ENCODE data around the gene MCM3AP. TPM values are rescaled to one million over a fixed set of nuclear protein-coding genes. Genes with fewer than 3 reads are reported as not detected.

MCM3AP gene
- total and polyA plus RNA-seq, 9 of the 15 experiments (the other 6 are each of a cell fraction or from before 2014, with no cell fraction given): 6.5 to 179 (median 69.6) TPM

GRCh38 chr21:46318464-46318845, 33.0 kb upstream of the MCM3AP start (continued):
- TF ChIP-seq REST (IDR thresholded peaks at IDR 0.05; ENCODE audit: borderline replicate concordance) (no peak), REST (CRISPR knock-in tag; IDR thresholded peaks at IDR 0.05; ENCODE audit: low read depth) (no peak), KDM5B (IDR thresholded peaks at IDR 0.05; ENCODE audit: insufficient replicate concordance, low read depth, low read length) (peak; percentile 52), GTF2E2 (tag; IDR thresholded peaks at IDR 0.05) (no peak), PBX2 (CRISPR knock-in tag; IDR thresholded peaks at IDR 0.05; ENCODE audit: low read depth) (no peak), PBX2 (tag; conservative IDR thresholded peaks at IDR 0.05; ENCODE audit: low read depth) (no peak), FOXO4 (CRISPR knock-in tag; IDR thresholded peaks at IDR 0.05) (no peak), SP1 (CRISPR knock-in tag; IDR thresholded peaks at IDR 0.05) (no peak)

Measured in K562 (cell line).